ENCODE results near the gene TREML2.

The TREML2 gene

DNA sequence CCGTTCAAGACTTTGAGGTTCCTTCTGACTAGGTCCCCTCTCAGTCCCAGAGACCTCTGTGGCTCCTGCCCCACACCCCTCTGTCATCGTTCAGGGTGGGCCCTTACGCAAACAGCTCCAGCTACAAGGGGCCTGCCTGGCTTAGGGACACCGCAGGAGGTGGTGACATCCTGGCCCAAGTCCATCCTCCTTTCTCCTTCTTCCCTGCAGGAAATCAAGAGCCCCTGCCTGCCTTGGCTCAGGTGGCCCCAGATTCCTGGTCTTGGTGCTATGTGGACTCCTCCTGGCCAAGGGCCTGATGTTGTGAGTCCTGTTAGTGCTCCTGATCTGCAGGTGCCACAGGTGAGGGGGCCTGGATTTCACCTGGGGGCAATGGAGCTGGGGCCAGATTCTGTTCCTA, 35.3 kb upstream of the TREML2 start:
- DNase-seq (ENCODE audit: low read depth, low spot score) = no peak
- no peak overlapping the region for H3K9ac ChIP-seq (ENCODE audit: insufficient read length, low read depth)
- H3K4me1 ChIP-seq (ENCODE audit: insufficient read depth, insufficient read length) = no peaks in the 10 kb centered on the region
- H3K4me3 ChIP-seq (ENCODE audit: insufficient read length, low read depth) = no peak overlapping the region
- no peaks in the 10 kb centered on the region for H3K36me3 ChIP-seq (ENCODE audit: insufficient read depth, insufficient read length, low read length)
- TF ChIP-seq SUZ12 (IDR thresholded peaks at IDR 0.05; ENCODE audit: extremely low read depth, insufficient read depth, insufficient read length) = no peak
- TF ChIP-seq ZNF274 (IDR thresholded peaks at IDR 0.05; ENCODE audit: low read depth, low read length) = no peak
- no peak for TF ChIP-seq YY1 (IDR thresholded peaks at IDR 0.05; ENCODE audit: insufficient read depth, insufficient read length)
- H3K27me3 ChIP-seq (ENCODE audit: insufficient read depth, insufficient read length) = no peaks in the 10 kb centered on the region
- H3K9me3 ChIP-seq (ENCODE audit: insufficient read depth, low read length) = no peaks in the 10 kb centered on the region

GRCh38 chr6:41232667-41233066, 31.7 kb upstream of the TREML2 start:
- TF ChIP-seq SUZ12 (IDR thresholded peaks at IDR 0.05; ENCODE audit: extremely low read depth, insufficient read depth, insufficient read length) = no peak
- no peak for TF ChIP-seq ZNF274 (IDR thresholded peaks at IDR 0.05; ENCODE audit: low read depth, low read length)
- no peak for TF ChIP-seq YY1 (IDR thresholded peaks at IDR 0.05; ENCODE audit: insufficient read depth, insufficient read length)
- no peak overlapping the region for H3K9ac ChIP-seq (ENCODE audit: insufficient read length, low read depth)
- no peak overlapping the region for H3K4me3 ChIP-seq (ENCODE audit: insufficient read length, low read depth)
- no peaks in the 10 kb centered on the region for H3K4me1 ChIP-seq (ENCODE audit: insufficient read depth, insufficient read length)
- no peaks in the 10 kb centered on the region for H3K36me3 ChIP-seq (ENCODE audit: insufficient read depth, insufficient read length, low read length)
- no peaks in the 10 kb centered on the region for H3K27me3 ChIP-seq (ENCODE audit: insufficient read depth, insufficient read length)
- no peak for DNase-seq (ENCODE audit: low read depth, low spot score)
- H3K9me3 ChIP-seq (ENCODE audit: insufficient read depth, low read length) = no peaks in the 10 kb centered on the region

- H3K9me3 ChIP-seq (ENCODE audit: insufficient read depth, low read length) = no peaks in the 10 kb centered on the region
- H3K4me3 ChIP-seq (ENCODE audit: insufficient read length, low read depth) = no peak overlapping the region
- DNase-seq (ENCODE audit: low read depth, low spot score) = no peak
- H3K4me1 ChIP-seq (ENCODE audit: insufficient read depth, insufficient read length) = no peaks in the 10 kb centered on the region
- no peaks in the 10 kb centered on the region for H3K36me3 ChIP-seq (ENCODE audit: insufficient read depth, insufficient read length, low read length)
- H3K9ac ChIP-seq (ENCODE audit: insufficient read length, low read depth) = no peak overlapping the region
- no peaks in the 10 kb centered on the region for H3K27me3 ChIP-seq (ENCODE audit: insufficient read depth, insufficient read length)
- no peak for TF ChIP-seq SUZ12 (IDR thresholded peaks at IDR 0.05; ENCODE audit: extremely low read depth, insufficient read depth, insufficient read length)
- no peak for TF ChIP-seq ZNF274 (IDR thresholded peaks at IDR 0.05; ENCODE audit: low read depth, low read length)
- TF ChIP-seq YY1 (IDR thresholded peaks at IDR 0.05; ENCODE audit: insufficient read depth, insufficient read length) = no peak
Observed at GRCh38 chr6:41231246-41231645, 30.3 kb upstream of the TREML2 start.

DNA sequence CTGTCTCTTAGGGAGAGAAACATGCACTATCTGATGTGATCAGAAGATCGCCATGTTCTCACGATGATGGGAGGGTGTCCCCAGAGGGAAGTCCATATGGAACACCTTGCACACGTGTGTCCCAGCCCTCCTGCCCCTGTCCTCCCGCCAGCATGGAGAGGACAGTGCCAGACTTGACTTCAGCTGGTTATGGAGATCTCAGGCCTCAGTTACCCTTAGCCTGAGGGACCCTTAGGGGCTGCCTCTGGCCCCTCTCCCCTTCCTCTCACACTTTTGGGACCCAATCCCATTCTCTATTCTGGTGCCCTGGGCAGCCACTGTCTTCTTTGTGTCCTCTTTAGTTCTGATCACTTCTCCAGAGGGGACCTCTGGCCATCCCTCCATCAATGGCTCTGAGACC, 28.8 kb upstream of the TREML2 start:
- no peak overlapping the region for H3K9ac ChIP-seq (ENCODE audit: insufficient read length, low read depth)
- no peaks in the 10 kb centered on the region for H3K9me3 ChIP-seq (ENCODE audit: insufficient read depth, low read length)
- H3K4me1 ChIP-seq (ENCODE audit: insufficient read depth, insufficient read length) = no peaks in the 10 kb centered on the region

GRCh38 chr6:41228616-41229015, 27.7 kb upstream of the TREML2 start:
- no peaks in the 10 kb centered on the region for H3K27me3 ChIP-seq (ENCODE audit: insufficient read depth, insufficient read length)
- H3K9me3 ChIP-seq (ENCODE audit: insufficient read depth, low read length) = no peaks in the 10 kb centered on the region
- no peaks in the 10 kb centered on the region for H3K36me3 ChIP-seq (ENCODE audit: insufficient read depth, insufficient read length, low read length)
- TF ChIP-seq SUZ12 (IDR thresholded peaks at IDR 0.05; ENCODE audit: extremely low read depth, insufficient read depth, insufficient read length) = no peak
- TF ChIP-seq ZNF274 (IDR thresholded peaks at IDR 0.05; ENCODE audit: low read depth, low read length) = no peak
- no peak for TF ChIP-seq YY1 (IDR thresholded peaks at IDR 0.05; ENCODE audit: insufficient read depth, insufficient read length)
- H3K4me1 ChIP-seq (ENCODE audit: insufficient read depth, insufficient read length) = no peaks in the 10 kb centered on the region
- no peak overlapping the region for H3K9ac ChIP-seq (ENCODE audit: insufficient read length, low read depth)
- DNase-seq (ENCODE audit: low read depth, low spot score) = no peak
- H3K4me3 ChIP-seq (ENCODE audit: insufficient read length, low read depth) = no peak overlapping the region

More for the DNA sequence above, 28.8 kb upstream of the TREML2 start:
- no peak overlapping the region for H3K4me3 ChIP-seq (ENCODE audit: insufficient read length, low read depth)
- no peak for TF ChIP-seq SUZ12 (IDR thresholded peaks at IDR 0.05; ENCODE audit: extremely low read depth, insufficient read depth, insufficient read length)
- TF ChIP-seq ZNF274 (IDR thresholded peaks at IDR 0.05; ENCODE audit: low read depth, low read length) = no peak
- TF ChIP-seq YY1 (IDR thresholded peaks at IDR 0.05; ENCODE audit: insufficient read depth, insufficient read length) = no peak
- no peaks in the 10 kb centered on the region for H3K36me3 ChIP-seq (ENCODE audit: insufficient read depth, insufficient read length, low read length)
- no peaks in the 10 kb centered on the region for H3K27me3 ChIP-seq (ENCODE audit: insufficient read depth, insufficient read length)
- DNase-seq (ENCODE audit: low read depth, low spot score) = no peak

GRCh38 chr6:41228096-41228495, 27.1 kb upstream of the TREML2 start, which contains the start of gene TREML4:
Gene TREML4 (plus strand): TSS chr6:41228349. CDS start chr6:41228428, 79 bp downstream.
- Histone ChIP-seq H3K9me3 (ENCODE audit: insufficient read depth, low read length) (no peaks in the 10 kb centered on the region), H3K27me3 (ENCODE audit: insufficient read depth, insufficient read length) (no peaks in the 10 kb centered on the region), H3K36me3 (ENCODE audit: insufficient read depth, insufficient read length, low read length) (no peaks in the 10 kb centered on the region), H3K4me3 (ENCODE audit: insufficient read length, low read depth) (no peak within 1 kb of the TSS), H3K9ac (ENCODE audit: insufficient read length, low read depth) (no peak within 1 kb of the TSS), H3K4me1 (ENCODE audit: insufficient read depth, insufficient read length) (no peaks in the 10 kb centered on the region)
- no peak for DNase-seq (ENCODE audit: low read depth, low spot score)
- TF ChIP-seq YY1 (IDR thresholded peaks at IDR 0.05; ENCODE audit: insufficient read depth, insufficient read length) (no peak), SUZ12 (IDR thresholded peaks at IDR 0.05; ENCODE audit: extremely low read depth, insufficient read depth, insufficient read length) (no peak), ZNF274 (IDR thresholded peaks at IDR 0.05; ENCODE audit: low read depth, low read length) (no peak)

GRCh38 chr6:41226752-41227151, 25.8 kb upstream of the TREML2 start:
- no peak for DNase-seq (ENCODE audit: low read depth, low spot score)
- Histone ChIP-seq H3K4me1 (ENCODE audit: insufficient read depth, insufficient read length) (no peaks in the 10 kb centered on the region), H3K9me3 (ENCODE audit: insufficient read depth, low read length) (no peaks in the 10 kb centered on the region), H3K27me3 (ENCODE audit: insufficient read depth, insufficient read length) (no peaks in the 10 kb centered on the region), H3K36me3 (ENCODE audit: insufficient read depth, insufficient read length, low read length) (no peaks in the 10 kb centered on the region), H3K9ac (ENCODE audit: insufficient read length, low read depth) (no peak overlapping the region), H3K4me3 (ENCODE audit: insufficient read length, low read depth) (no peak overlapping the region)
- TF ChIP-seq ZNF274 (IDR thresholded peaks at IDR 0.05; ENCODE audit: low read depth, low read length) (no peak), YY1 (IDR thresholded peaks at IDR 0.05; ENCODE audit: insufficient read depth, insufficient read length) (no peak), SUZ12 (IDR thresholded peaks at IDR 0.05; ENCODE audit: extremely low read depth, insufficient read depth, insufficient read length) (no peak)
